ENCODE data around the gene SRSF3. TPM values are rescaled to one million over a fixed set of nuclear protein-coding genes. Genes with fewer than 3 reads are reported as not detected.
"Not testable (repeated sequence)": the region's sequence is repeated elsewhere in the genome, so short reads cannot be mapped to it uniquely, and the experiment has no call there.

SRSF3 gene
- polyA plus RNA-seq, 1 experiment = 423 TPM

GRCh38 chr6:36608788-36609563 lies 14.8 kb downstream of the SRSF3 start:
- CTCF ChIA-PET = interaction anchor here (0.6 to 2.1 kb wide), 4 partner anchors 72 to 510 kb away, joined by 3 to 5 read pairs (median 4); no protein-coding TSS in a partner anchor
- no peaks in the 10 kb centered on the region; the same call in 1 of the 2 replicates for H3K9me3 ChIP-seq (ENCODE audit: control insufficient read depth, insufficient read depth, low read length)
- no peaks in the 10 kb centered on the region for H3K27me3 ChIP-seq (ENCODE audit: control insufficient read depth, insufficient read depth, low read length)
- TF ChIP-seq CTCF (IDR thresholded peaks at IDR 0.05; ENCODE audit: low read depth, low read length) = no peak
- H3K4me3 ChIP-seq (ENCODE audit: low read depth, low read length) = no peak overlapping the region
- POLR2A ChIA-PET = interaction anchor here (0.6 to 1.4 kb wide), 8 partner anchors 9 to 634 kb away, joined by 3 to 7 read pairs (median 4); no protein-coding TSS in a partner anchor
- DNase-seq (ENCODE audit: low read depth, low spot score) = no peak
- peak overlapping the region; percentile 31 for H3K27ac ChIP-seq (ENCODE audit: low read depth, low read length)

- Histone ChIP-seq H3K9me3 (ENCODE audit: control insufficient read depth, insufficient read depth, low read length) (no peaks in the 10 kb centered on the region; the same call in 1 of the 2 replicates), H3K27ac (ENCODE audit: low read depth, low read length) (no peak overlapping the region), H3K27me3 (ENCODE audit: control insufficient read depth, insufficient read depth, low read length) (no peaks in the 10 kb centered on the region), H3K4me3 (ENCODE audit: low read depth, low read length) (no peak overlapping the region)
- DNase-seq (ENCODE audit: low read depth, low spot score) = no peak
- CTCF ChIA-PET = interaction anchor here (0.6 to 1.2 kb wide), 3 partner anchors 9 to 510 kb away, joined by 3 to 6 read pairs (median 4); no protein-coding TSS in a partner anchor
- POLR2A ChIA-PET = interaction anchor here (0.7 to 3.0 kb wide), 2 partner anchors 13 to 51 kb away, joined by 3 to 9 read pairs; no protein-coding TSS in a partner anchor
- TF ChIP-seq CTCF (IDR thresholded peaks at IDR 0.05; ENCODE audit: low read depth, low read length) = no peak
Observed at GRCh38 chr6:36609582-36609981, 15.4 kb downstream of the SRSF3 start.

DNA sequence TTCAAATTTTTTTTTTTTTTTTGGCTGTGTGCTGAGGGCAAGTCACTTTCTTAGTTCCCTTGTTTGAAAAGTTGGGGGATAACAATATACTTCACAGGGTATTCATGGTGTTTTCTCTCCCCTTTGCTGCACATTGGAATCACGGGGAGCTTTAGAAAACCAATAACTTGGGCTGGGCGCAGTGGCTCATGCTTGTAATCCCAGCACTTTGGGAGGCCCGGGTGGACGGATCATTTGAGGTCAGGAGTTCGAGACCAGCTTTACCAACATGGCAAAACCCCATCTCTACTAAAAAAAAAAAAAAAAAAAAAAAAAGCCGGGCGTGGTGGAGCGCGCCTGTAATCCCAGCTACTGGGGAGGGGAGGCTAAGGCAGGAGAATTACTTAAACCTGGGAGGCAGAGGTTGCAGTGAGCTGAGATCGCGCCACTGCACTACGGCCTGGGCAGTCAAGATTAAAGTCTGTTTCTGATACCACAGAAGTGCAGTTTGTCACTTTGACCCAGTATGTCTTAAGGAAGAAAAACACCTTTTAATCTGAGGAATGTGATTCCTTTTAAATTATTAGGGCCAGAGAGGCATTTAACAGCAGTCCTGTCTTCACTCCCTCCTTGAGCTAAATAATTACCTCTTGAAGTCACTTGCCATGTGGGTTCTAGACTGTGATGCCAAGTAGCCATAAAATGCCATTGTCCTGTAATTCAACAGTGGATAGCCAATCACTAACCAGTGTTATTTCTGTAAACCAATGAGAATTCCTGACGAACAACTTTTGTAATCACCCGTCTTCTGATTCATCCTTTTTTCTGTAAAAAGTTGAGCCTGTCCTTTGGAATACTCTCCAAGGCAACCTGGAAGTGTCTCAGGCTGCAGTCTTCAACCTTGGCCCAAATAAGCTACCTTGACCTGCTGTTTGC lies 16.1 kb downstream of the SRSF3 start:
- no peak for DNase-seq (ENCODE audit: low read depth, low spot score)
- POLR2A ChIA-PET = interaction anchor here (0.6 to 3.0 kb wide), 4 partner anchors 14 to 368 kb away, joined by 3 to 9 read pairs (median 4); no protein-coding TSS in a partner anchor
- no peaks in the 10 kb centered on the region for H3K27me3 ChIP-seq (ENCODE audit: control insufficient read depth, insufficient read depth, low read length)
- H3K27ac ChIP-seq (ENCODE audit: low read depth, low read length) = no peak overlapping the region
- CTCF ChIA-PET = interaction anchor here (0.6 to 3.8 kb wide), 6 partner anchors 10 to 509 kb away, joined by 3 to 15 read pairs (median 4); no protein-coding TSS in a partner anchor
- no peak overlapping the region for H3K4me3 ChIP-seq (ENCODE audit: low read depth, low read length)
- no peaks in the 10 kb centered on the region; the same call in 1 of the 2 replicates for H3K9me3 ChIP-seq (ENCODE audit: control insufficient read depth, insufficient read depth, low read length)
- no peak for TF ChIP-seq CTCF (IDR thresholded peaks at IDR 0.05; ENCODE audit: low read depth, low read length)

GRCh38 chr6:36610956-36611336 lies 16.8 kb downstream of the SRSF3 start:
- no peaks in the 10 kb centered on the region for H3K27me3 ChIP-seq (ENCODE audit: control insufficient read depth, insufficient read depth, low read length)
- CTCF ChIA-PET = interaction anchor here (0.6 to 3.8 kb wide), 3 partner anchors 74 to 155 kb away, joined by 3 to 15 read pairs (median 3); no protein-coding TSS in a partner anchor
- TF ChIP-seq CTCF (IDR thresholded peaks at IDR 0.05; ENCODE audit: low read depth, low read length) = no peak
- H3K9me3 ChIP-seq (ENCODE audit: control insufficient read depth, insufficient read depth, low read length) = no peaks in the 10 kb centered on the region; the same call in 1 of the 2 replicates
- no peak overlapping the region for H3K27ac ChIP-seq (ENCODE audit: low read depth, low read length)
- H3K4me3 ChIP-seq (ENCODE audit: low read depth, low read length) = no peak overlapping the region
- POLR2A ChIA-PET = interaction anchor here (0.6 to 3.0 kb wide), 2 partner anchors 14 to 369 kb away, joined by 3 to 9 read pairs; no protein-coding TSS in a partner anchor
- no peak for DNase-seq (ENCODE audit: low read depth, low spot score)

DNA sequence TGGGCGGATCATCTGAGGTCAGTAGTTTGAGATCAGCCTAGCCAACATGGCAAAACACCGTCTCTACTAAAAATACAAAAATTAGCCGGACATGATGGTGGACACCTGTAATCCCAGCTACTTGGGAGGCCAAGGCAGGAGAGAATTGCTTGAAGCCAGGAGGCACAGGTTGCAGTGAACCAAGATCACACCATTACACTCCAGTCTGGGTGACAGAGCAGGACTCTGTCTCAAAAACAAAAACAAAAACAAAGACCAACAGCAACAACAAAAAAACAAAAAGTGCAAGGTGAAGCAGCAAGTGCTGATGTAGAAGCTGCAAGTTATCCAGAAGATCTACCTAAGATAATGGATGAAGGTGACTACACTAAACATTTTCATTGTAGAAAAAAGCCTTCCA lies 17.5 kb downstream of the SRSF3 start:
- ChIA-PET POLR2A (interaction anchor here (0.5 to 3.0 kb wide), 3 partner anchors 15 to 630 kb away, joined by 3 to 9 read pairs (median 4); no protein-coding TSS in a partner anchor), CTCF (interaction anchor here (3.8 kb wide), 1 partner anchor 148 kb away, joined by 15 read pairs; no protein-coding TSS in a partner anchor)
- H3K27ac ChIP-seq (ENCODE audit: low read depth, low read length); DNase-seq (ENCODE audit: low read depth, low spot score); H3K27me3 ChIP-seq (ENCODE audit: control insufficient read depth, insufficient read depth, low read length); H3K4me3 ChIP-seq (ENCODE audit: low read depth, low read length); H3K9me3 ChIP-seq (ENCODE audit: control insufficient read depth, insufficient read depth, low read length): not testable (repeated sequence)

Measured in AG04450 (cell line).